Trophoblast cell (in vitro differentiated cells and primary cell): ENCODE results near the gene ZNF398.
A peak's percentile ranks its signal among the peaks of the same experiment; 100 is the strongest.

Experiments
- DNase-seq, 2 donors: peaks; one replicate each; pipeline ENCODE4 v3.0.0-alpha.2; 2016
- H2AFZ ChIP-seq: 2 replicates; pipeline ENCODE4 v1.6.1; 2013; ENCODE audit warnings: low read length, moderate library complexity, mild to moderate bottlenecking; ENCODE audit not compliant: insufficient read depth, poor library complexity
- H2AK5ac ChIP-seq: 2 replicates; pipeline ENCODE4 v1.6.1; 2013; ENCODE audit warnings: mild to moderate bottlenecking, low read length
- H2BK120ac ChIP-seq: 2 replicates; pipeline ENCODE4 v1.6.1; 2013; ENCODE audit warnings: low read length, mild to moderate bottlenecking, moderate library complexity; ENCODE audit not compliant: insufficient read depth, poor library complexity
- H2BK12ac ChIP-seq: 2 replicates; pipeline ENCODE4 v1.6.1; 2013; ENCODE audit warnings: mild to moderate bottlenecking, low read length, moderate library complexity
- H2BK5ac ChIP-seq: 2 replicates; pipeline ENCODE4 v1.6.1; 2013; ENCODE audit warnings: low read length, low read depth, moderate library complexity, mild to moderate bottlenecking; ENCODE audit not compliant: poor library complexity
- H3K14ac ChIP-seq: 2 replicates; pipeline ENCODE4 v1.6.1; 2013; ENCODE audit warnings: mild to moderate bottlenecking, low read length
- H3K18ac ChIP-seq: 2 replicates; pipeline ENCODE4 v1.6.1; 2013; ENCODE audit warnings: mild to moderate bottlenecking, low read length
- H3K23ac ChIP-seq: 2 replicates; pipeline ENCODE4 v1.6.1; 2013; ENCODE audit warnings: low read length
- H3K27ac ChIP-seq: 2 replicates; pipeline ENCODE4 v1.5.1; 2013; ENCODE audit warnings: low read depth, mild to moderate bottlenecking, inconsistent platforms, low read length, moderate library complexity
- H3K27me3 ChIP-seq: 2 replicates; pipeline ENCODE4 v1.6.1; 2013; ENCODE audit warnings: inconsistent platforms, mild to moderate bottlenecking, low read length, moderate library complexity; ENCODE audit not compliant: insufficient read depth
- H3K36me3 ChIP-seq, 2 experiments: 1 replicate in 1 of 2; 2 replicates in 1 of 2; pipeline ENCODE4 v1.6.1; 2013; ENCODE audit warnings: low read length in 2 of 2, mild to moderate bottlenecking in 2 of 2, moderate library complexity in 1 of 2; ENCODE audit not compliant: insufficient read depth in 2 of 2, control insufficient read depth in 1 of 2
- H3K4ac ChIP-seq: 2 replicates; pipeline ENCODE4 v1.6.1; 2013; ENCODE audit warnings: low read depth, mild to moderate bottlenecking, low read length, moderate library complexity
- H3K4me1 ChIP-seq, 2 experiments: 1 replicate in 1 of 2; 2 replicates in 1 of 2; pipeline ENCODE4 v1.6.1; 2013; ENCODE audit warnings: low read length in 2 of 2, mild to moderate bottlenecking in 2 of 2, moderate library complexity in 1 of 2; ENCODE audit not compliant: insufficient read depth in 2 of 2, control insufficient read depth in 1 of 2
- H3K4me2 ChIP-seq: 2 replicates; pipeline ENCODE4 v1.6.1; 2013; ENCODE audit warnings: inconsistent platforms, mild to moderate bottlenecking, low read length, moderate library complexity
- H3K4me3 ChIP-seq: 2 replicates; pipeline ENCODE4 v1.5.1; 2013; ENCODE audit warnings: mild to moderate bottlenecking, low read depth, low read length, inconsistent platforms
- H3K79me1 ChIP-seq: one replicate; pipeline ENCODE4 v1.6.1; 2013; ENCODE audit warnings: low read length
- H3K79me2 ChIP-seq: 2 replicates; pipeline ENCODE4 v1.6.1; 2013; ENCODE audit warnings: low read length, mild to moderate bottlenecking; ENCODE audit not compliant: control insufficient read depth, insufficient read depth, poor library complexity
- H3K9ac ChIP-seq: 2 replicates; pipeline ENCODE4 v1.6.1; 2013; ENCODE audit warnings: mild to moderate bottlenecking, low read length
- H3K9me3 ChIP-seq: 2 replicates; pipeline ENCODE4 v1.6.1; 2013; ENCODE audit warnings: low read depth, mild to moderate bottlenecking, control low read depth, inconsistent platforms, low read length; ENCODE audit not compliant: insufficient read depth
- H4K12ac ChIP-seq: 2 replicates; pipeline ENCODE4 v1.6.1; 2013; ENCODE audit warnings: low read depth, mild to moderate bottlenecking, low read length, moderate library complexity
- H4K8ac ChIP-seq: 2 replicates; pipeline ENCODE4 v1.6.1; 2013; ENCODE audit warnings: low read depth, mild to moderate bottlenecking, low read length, moderate library complexity
- H4K91ac ChIP-seq: one replicate; pipeline ENCODE4 v1.6.1; 2013; ENCODE audit warnings: low read depth, mild to moderate bottlenecking, low read length, moderate library complexity
- WGBS: extraction: QIAGEN DNeasy Blood & Tissue Kit; methylation state at CpG from one replicate; pipeline ENCODE4 v1.1.7; 2013; ENCODE audit warnings: missing lambda C conversion rate; ENCODE audit not compliant: insufficient read length, insufficient coverage; ENCODE audit errors: extremely low coverage; 5-methylcytosine and 5-hydroxymethylcytosine counted together

ZNF398 gene

DNA sequence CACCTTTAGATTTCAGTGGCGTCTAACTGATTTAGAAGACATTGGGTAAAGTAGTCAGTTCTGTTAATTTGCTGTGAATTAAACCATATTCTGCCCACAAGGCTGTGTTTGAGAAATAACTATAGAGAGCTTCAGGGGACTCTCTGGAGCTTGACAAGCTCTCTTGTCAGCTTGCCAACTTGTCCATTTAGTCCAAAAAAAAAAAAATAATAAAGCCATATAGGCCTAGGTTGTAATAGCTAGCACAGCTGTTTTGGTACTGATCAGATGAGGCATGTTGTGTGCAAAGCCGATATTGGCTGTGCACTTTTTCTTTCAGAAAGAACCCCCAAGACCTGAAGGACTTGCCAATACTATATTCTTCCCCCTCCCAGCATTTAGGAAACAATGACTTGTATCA lies 27.9 kb downstream of the ZNF398 start:
- H3K79me2 ChIP-seq, result no peaks in the 10 kb centered on the region
- no peaks in the 10 kb centered on the region for H3K27me3 ChIP-seq
- no peak overlapping the region for H2AFZ ChIP-seq
- no peak overlapping the region for H3K18ac ChIP-seq
- no peak overlapping the region for H2BK5ac ChIP-seq
- DNase-seq, result no peak
- no peaks in the 10 kb centered on the region for H3K9me3 ChIP-seq
- no peaks in the 10 kb centered on the region for H3K79me1 ChIP-seq
- H3K36me3 ChIP-seq, result peaks cover 32 to 41% of the 10 kb centered on the region in 2 experiments
- no peak overlapping the region for H2AK5ac ChIP-seq
- no peak overlapping the region for H2BK120ac ChIP-seq
- H2BK12ac ChIP-seq, result no peak overlapping the region
- no CpG with 5 or more reads among the region's 2 CpGs for WGBS
- H3K4ac ChIP-seq, result no peak overlapping the region
- H3K4me2 ChIP-seq, result no peak overlapping the region
- H3K14ac ChIP-seq, result no peak overlapping the region
- no peak overlapping the region for H4K12ac ChIP-seq
- H3K4me1 ChIP-seq, result no peaks in the 10 kb centered on the region
- H4K8ac ChIP-seq, result no peak overlapping the region
- no peak overlapping the region for H3K27ac ChIP-seq
- H3K23ac ChIP-seq, result no peak overlapping the region
- H4K91ac ChIP-seq, result no peak overlapping the region
- H3K4me3 ChIP-seq, result no peak overlapping the region
- H3K9ac ChIP-seq, result no peak overlapping the region

DNA sequence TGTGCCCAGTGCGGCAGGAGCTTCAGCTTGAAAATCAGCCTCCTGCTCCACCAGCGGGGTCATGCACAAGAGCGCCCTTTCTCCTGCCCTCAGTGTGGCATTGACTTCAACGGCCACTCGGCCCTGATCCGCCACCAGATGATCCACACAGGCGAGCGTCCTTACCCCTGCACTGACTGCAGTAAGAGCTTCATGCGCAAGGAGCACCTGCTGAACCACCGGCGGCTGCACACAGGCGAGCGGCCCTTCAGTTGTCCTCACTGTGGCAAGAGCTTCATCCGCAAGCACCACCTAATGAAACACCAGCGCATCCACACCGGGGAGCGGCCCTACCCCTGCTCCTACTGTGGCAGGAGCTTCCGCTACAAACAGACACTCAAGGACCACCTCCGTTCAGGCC lies 32.0 kb downstream of the ZNF398 start:
- Histone ChIP-seq H4K91ac (no peak overlapping the region), H2BK12ac (no peak overlapping the region), H4K8ac (no peak overlapping the region), H3K36me3 (peaks cover 26 to 48% of the 10 kb centered on the region in 2 experiments), H3K4me1 (no peaks in the 10 kb centered on the region), H3K14ac (no peak overlapping the region), H3K4ac (no peak overlapping the region), H2AFZ (no peak overlapping the region), H3K4me2 (no peak overlapping the region), H3K4me3 (no peak overlapping the region), H3K9me3 (no peaks in the 10 kb centered on the region), H2BK120ac (no peak overlapping the region), H3K79me1 (no peaks in the 10 kb centered on the region), H3K27ac (no peak overlapping the region), H3K27me3 (no peaks in the 10 kb centered on the region), H3K23ac (no peak overlapping the region), H3K79me2 (no peaks in the 10 kb centered on the region), H2AK5ac (no peak overlapping the region), H4K12ac (no peak overlapping the region), H2BK5ac (no peak overlapping the region), H3K9ac (no peak overlapping the region), H3K18ac (no peak overlapping the region)
- no CpG with 5 or more reads among the region's 19 CpGs for WGBS
- no peak for DNase-seq

DNA sequence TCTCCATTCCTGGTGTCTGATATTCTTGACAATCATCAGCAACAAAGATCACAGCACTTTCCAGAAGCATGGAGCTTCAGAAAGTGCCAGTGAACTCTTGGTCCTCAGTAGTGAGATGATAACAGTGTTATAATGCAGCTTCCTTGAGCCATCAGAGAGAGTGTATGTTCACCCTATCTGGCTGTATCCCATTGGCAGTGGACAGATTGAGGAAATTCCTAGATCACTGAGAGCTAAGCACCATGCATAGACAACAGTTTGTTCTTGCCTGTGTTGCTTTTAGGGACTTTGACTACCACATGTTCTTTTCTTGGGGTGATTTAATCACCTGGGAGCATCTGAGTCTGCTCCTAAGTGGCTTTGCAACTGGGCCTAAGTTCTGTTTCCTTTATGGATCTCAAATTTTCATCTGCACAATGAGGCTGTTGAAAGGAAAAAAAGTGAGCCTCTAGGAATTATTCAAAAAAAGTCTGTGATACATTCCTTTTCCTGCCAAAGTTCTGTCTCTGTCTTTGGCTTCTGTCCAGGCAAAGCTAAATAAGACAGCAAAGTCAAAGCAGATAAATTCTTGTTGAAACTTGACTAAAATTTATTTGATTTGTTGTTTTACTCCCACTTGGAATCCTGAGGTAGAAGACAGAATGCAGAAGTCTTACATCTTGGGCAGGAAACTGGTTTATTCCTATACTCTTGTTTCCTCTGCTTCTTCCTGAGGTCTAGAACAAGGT lies 33.6 kb downstream of the ZNF398 start:
- H3K14ac ChIP-seq, result no peak overlapping the region
- H3K18ac ChIP-seq, result no peak overlapping the region
- no peak overlapping the region for H2AFZ ChIP-seq

DNA sequence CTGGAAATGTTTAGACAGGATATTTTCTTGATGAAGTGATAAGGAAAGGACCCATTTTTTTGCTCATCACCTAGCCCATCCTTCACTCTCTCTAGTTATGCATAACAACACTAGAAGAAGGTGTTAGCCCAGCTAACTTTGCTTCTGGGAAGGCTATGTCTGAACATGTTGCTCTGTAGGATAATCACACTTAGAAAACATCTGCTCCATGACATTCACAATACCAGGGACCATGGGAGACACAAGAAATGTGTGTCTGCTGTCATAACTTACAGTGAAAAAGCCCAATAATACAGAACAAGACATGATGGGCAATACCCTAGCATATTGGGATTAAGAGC lies 34.2 kb downstream of the ZNF398 start:
- no peak overlapping the region for H3K14ac ChIP-seq
- no peak overlapping the region for H4K12ac ChIP-seq
- no peak overlapping the region for H3K4me2 ChIP-seq
- H2BK12ac ChIP-seq, result no peak overlapping the region
- no peaks in the 10 kb centered on the region for H3K4me1 ChIP-seq
- H3K36me3 ChIP-seq, result peaks cover 20 to 39% of the 10 kb centered on the region in 2 experiments
- no peak overlapping the region for H2AFZ ChIP-seq
- H2BK5ac ChIP-seq, result no peak overlapping the region
- H3K79me2 ChIP-seq, result no peaks in the 10 kb centered on the region
- H3K4ac ChIP-seq, result no peak overlapping the region
- H3K23ac ChIP-seq, result no peak overlapping the region
- no peak overlapping the region for H2BK120ac ChIP-seq
- no peaks in the 10 kb centered on the region for H3K9me3 ChIP-seq
- H3K18ac ChIP-seq, result no peak overlapping the region
- H3K79me1 ChIP-seq, result no peaks in the 10 kb centered on the region
- H3K27me3 ChIP-seq, result no peaks in the 10 kb centered on the region
- no peak overlapping the region for H3K9ac ChIP-seq
- no peak overlapping the region for H4K91ac ChIP-seq
- H2AK5ac ChIP-seq, result no peak overlapping the region
- H3K4me3 ChIP-seq, result no peak overlapping the region
- no peak overlapping the region for H4K8ac ChIP-seq
- H3K27ac ChIP-seq, result no peak overlapping the region
- no peak for DNase-seq

More for the DNA sequence above, 33.6 kb downstream of the ZNF398 start:
- no peak overlapping the region for H3K27ac ChIP-seq
- no peak overlapping the region for H4K8ac ChIP-seq
- H2BK12ac ChIP-seq, result no peak overlapping the region
- no peaks in the 10 kb centered on the region for H3K9me3 ChIP-seq
- no peak for DNase-seq
- no peak overlapping the region for H3K4me2 ChIP-seq
- no peak overlapping the region for H2BK120ac ChIP-seq
- H3K79me2 ChIP-seq, result no peaks in the 10 kb centered on the region
- H3K79me1 ChIP-seq, result no peaks in the 10 kb centered on the region
- H3K9ac ChIP-seq, result no peak overlapping the region
- H4K91ac ChIP-seq, result no peak overlapping the region
- no peak overlapping the region for H3K4ac ChIP-seq
- no peak overlapping the region for H3K4me3 ChIP-seq
- H3K23ac ChIP-seq, result peak overlapping the region; percentile 53
- H3K36me3 ChIP-seq, result peaks cover 22 to 41% of the 10 kb centered on the region in 2 experiments
- no peaks in the 10 kb centered on the region for H3K4me1 ChIP-seq
- no peak overlapping the region for H4K12ac ChIP-seq
- no peak overlapping the region for H2BK5ac ChIP-seq
- H3K27me3 ChIP-seq, result no peaks in the 10 kb centered on the region
- H2AK5ac ChIP-seq, result no peak overlapping the region
